GM19099 (cell line): Measurements from ENCODE around the gene PHF3.

Experiments
- POLR2A ChIP-seq: IDR thresholded peaks from 3 replicates; pipeline ENCODE4 v1.6.1; 2011; ENCODE audit warnings: low read depth; ENCODE audit not compliant: insufficient read length; ENCODE audit errors: extremely low read depth

The PHF3 gene

GRCh38 chr6:63635215-63635587 is 401 bp upstream of the PHF3 start:
- no peak for TF ChIP-seq POLR2A

- TF ChIP-seq POLR2A: no peak
Measured at GRCh38 chr6:63636518-63637021, 968 bp downstream of the PHF3 start.

GRCh38 chr6:63637865-63638445 is 2.4 kb downstream of the PHF3 start:
- TF ChIP-seq POLR2A: no peak

- no peak for TF ChIP-seq POLR2A
Measured at GRCh38 chr6:63640062-63640461, 4.5 kb downstream of the PHF3 start.

DNA sequence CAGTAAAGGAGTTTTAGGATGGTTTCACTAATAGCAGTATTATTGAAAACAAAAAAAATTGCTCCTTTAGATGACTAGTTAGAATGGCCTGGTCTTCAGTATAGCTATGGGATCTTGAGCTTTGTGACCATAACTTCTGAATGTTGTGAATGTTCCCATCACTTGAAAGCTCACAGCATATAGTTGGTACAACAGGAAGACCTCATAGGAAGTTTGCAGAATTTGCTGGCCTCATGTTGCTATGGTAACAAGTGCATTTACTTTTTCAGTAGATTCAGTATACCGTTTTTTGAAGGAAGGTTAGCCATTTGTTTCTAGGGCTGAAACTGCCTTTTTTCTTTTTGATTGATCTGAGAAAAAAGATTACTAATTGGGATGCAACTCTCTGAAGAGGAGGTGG is 8.3 kb downstream of the PHF3 start:
- no peak for TF ChIP-seq POLR2A

- no peak for TF ChIP-seq POLR2A
Measured at GRCh38 chr6:63644668-63645326, 9.2 kb downstream of the PHF3 start.

GRCh38 chr6:63649269-63649668 is 13.7 kb downstream of the PHF3 start:
- TF ChIP-seq POLR2A: no peak

GRCh38 chr6:63649847-63650265 is 14.3 kb downstream of the PHF3 start:
- TF ChIP-seq POLR2A: no peak

DNA sequence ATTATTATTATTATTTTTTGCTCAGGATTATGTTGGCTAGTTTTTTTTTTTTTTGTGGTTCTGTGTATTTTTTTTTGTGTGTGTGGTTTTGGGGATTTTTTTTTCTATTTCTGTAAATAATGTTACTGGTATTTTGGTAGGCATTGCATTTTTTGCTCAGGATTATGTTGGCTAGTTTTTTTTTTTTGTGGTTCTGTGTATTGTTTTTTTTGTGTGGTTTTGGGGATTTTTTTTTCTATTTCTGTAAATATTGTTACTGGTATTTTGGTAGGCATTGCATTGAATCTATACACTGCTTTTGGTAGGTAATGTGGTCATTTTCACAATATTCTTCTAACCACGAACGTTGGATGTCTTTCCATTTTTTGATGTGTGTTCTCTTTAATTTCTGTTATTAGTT is 17.4 kb downstream of the PHF3 start:
- no peak for TF ChIP-seq POLR2A

DNA sequence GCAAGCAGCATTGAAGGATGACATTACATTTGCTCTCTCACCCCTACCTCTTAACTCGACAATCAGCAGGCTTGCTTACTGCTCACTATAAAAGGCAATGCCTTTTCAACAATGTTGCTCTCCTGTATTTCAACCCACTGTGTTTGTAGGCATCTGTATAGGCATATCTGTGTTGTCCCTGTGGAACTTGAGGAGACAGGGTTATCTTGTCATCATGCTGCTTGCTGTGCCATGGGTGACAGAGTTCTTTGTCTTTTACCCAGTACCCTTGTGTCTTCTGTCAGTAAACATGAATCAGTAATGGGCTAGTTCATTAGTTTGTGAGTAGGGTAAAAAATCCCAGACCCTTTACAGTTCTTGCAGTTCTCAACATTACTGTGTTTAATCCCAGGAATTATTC is 25.2 kb downstream of the PHF3 start:
- no peak for TF ChIP-seq POLR2A

GRCh38 chr6:63661769-63662168 is 26.2 kb downstream of the PHF3 start:
- no peak for TF ChIP-seq POLR2A

DNA sequence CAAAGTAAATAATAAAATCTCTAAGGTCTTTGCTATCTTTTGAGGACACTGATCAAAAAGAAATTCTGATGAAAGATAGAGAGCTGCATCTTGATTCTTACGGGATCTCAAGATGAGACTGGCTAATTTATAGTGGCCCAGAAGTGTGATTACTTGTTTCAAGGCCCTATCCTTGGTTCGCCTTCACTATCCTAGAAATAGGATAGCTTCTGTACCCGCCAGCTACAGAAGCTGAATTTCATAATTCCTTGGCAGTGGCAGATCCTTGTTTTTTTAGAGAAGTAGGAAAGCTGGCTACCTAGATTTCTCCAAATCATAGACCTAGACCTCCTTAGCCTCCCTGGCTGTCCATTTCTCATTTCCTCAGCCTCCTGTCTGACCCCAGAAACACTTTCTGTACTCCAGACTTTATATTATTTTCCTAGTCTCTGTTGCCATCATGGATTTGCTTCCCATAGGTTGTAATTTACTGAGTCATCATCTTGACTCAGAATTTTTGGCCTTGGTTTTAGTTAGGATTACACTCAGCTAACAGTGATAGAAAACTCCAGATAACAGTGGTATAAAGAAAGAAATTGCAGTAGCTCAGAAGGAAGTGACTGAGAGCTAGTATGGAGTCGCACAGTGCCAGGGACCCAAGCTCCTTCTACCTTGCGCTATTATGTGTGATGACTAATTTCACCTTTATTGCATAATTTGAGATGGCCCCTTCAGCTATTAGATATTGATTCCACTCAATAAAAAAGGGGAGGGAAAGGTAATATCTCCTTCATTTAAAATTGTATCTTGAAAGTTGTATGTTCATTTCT is 27.7 kb downstream of the PHF3 start:
- no peak for TF ChIP-seq POLR2A

DNA sequence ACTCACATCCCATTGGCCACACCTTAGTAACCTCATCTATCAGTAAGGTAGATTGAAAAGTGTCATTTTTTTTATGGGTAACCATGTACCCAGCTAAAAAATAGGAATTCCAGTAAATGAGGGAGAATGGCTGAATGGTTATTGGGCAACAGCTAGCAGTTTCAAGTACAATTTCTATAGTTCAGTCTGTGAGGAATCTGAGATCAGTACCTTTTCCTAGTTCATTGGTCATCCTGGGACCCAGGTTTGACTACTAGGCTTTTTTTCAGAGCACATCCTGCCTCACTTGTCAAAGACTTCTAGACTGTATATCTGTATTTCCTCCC is 28.3 kb downstream of the PHF3 start:
- TF ChIP-seq POLR2A: no peak

DNA sequence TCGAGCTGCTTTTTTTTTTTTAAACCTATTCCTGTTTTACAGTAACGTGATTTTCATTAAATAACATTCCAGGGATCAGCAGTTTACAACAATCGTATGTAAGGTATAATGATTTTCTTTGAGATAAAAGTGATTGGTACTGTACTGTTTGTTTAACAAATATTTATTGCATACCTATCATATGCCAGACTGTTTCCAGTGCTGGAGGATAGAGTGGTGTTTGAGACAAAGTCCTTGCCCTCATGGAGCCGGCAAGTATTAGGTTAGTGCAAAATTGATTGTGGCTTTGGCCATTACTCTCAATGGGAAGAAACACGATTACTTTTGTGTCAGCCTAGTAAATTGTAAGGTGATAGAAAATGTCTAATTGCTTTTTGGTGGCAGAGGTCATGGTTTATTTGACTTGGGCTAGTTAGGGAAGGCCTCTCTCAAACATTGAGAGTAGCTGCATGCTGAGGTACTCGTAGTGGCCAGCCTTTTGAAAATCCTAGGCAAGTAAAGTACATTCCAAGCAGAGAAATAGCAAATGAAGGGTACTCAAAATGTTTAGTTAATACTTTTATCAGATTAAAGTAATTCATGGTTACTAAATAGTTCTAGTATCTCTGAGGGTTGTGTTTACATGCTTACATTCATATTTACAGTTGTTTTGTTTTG is 35.6 kb downstream of the PHF3 start:
- no peak for TF ChIP-seq POLR2A

GRCh38 chr6:63672582-63673129 is 37.1 kb downstream of the PHF3 start:
- no peak for TF ChIP-seq POLR2A
